HG02759 (cell line): Measurements from ENCODE around the gene OSBPL10.
"Not testable (repeated sequence)": the region's sequence is repeated elsewhere in the genome, so short reads cannot be mapped to it uniquely, and the experiment has no call there.

Source experiments
- ATAC-seq: cut with Tn5 transposase; IDR thresholded peaks from one replicate; pipeline ENCODE4 v1.9.1; 2021; ENCODE audit warnings: mild to moderate bottlenecking, moderate library complexity; ENCODE audit not compliant: unreplicated experiment

The OSBPL10 gene

DNA sequence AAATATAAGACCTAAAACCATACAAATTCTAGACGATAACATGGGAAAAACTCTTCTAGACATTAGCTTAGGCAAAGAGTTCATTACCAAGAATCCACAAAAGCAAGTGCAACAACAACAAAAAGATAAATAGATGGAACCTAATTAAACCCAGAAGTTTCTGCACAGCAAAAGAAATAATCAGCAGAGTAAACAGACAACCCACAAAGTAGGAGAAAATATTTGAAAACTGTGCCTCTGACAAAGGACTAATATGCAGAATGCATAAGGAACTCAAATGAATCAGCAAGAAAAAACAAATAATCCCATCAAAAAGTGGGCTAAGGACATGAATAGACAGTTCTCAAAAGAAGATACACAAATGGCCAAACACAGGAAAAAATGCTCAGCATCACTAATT lies 198.8 kb downstream of the OSBPL10 start:
- not testable (repeated sequence) for ATAC-seq

DNA sequence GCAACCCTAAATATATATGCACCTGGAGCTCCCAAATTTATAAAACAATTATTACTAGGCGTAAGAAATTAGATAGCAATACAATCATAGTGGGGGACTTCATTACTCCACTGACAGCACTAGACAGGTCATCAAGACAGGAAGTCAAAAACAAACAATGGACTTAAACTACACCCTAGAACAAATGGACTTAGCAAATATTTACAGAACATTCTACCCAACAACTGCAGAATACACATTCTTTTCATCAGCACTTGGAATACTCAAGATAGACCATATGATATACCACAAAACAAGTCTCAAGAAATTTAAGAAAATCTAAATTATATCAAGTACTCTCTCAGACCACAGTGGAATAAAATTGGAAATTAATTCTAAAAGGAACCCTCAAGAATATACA lies 201.5 kb downstream of the OSBPL10 start:
- ATAC-seq, result no peak

DNA sequence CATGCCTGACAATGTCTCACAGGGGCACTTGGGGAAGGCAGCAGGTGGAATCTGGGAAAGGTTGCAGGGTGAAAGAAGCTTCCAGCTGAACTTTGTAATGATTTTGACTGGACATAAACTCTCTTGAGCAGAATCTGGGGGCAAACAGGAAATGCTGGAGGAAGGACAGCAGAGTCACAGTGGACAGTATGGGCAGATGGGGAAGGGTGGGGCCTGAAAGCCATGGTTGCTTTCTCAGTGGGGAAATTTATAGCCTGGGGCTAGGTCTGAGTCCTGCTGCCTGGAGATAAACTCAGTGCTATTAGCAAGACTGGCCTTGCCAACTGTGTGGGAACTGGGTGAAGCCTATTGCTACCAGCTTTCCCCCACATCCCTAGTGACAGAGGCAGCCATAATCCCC lies 203.2 kb downstream of the OSBPL10 start:
- no peak for ATAC-seq

DNA sequence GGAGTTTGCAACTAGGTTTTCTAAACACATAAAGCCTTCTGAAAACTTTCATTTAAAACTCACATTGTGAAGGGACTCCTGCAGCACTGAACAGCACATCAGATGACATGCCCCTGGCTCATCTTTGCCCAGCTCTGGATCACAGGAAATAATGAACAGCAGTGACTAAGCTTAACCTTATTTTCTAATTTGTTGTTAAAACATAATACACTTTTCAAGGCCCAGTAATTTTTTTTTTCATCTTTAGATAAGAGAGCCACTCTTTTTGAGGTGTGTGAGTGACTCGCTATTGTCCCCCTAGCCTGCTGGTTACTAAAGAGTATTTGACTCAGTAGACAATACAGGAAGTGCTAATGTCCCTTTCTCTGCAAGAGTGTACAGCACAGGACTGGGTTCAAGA lies 204.0 kb downstream of the OSBPL10 start:
- ATAC-seq, result no peak

DNA sequence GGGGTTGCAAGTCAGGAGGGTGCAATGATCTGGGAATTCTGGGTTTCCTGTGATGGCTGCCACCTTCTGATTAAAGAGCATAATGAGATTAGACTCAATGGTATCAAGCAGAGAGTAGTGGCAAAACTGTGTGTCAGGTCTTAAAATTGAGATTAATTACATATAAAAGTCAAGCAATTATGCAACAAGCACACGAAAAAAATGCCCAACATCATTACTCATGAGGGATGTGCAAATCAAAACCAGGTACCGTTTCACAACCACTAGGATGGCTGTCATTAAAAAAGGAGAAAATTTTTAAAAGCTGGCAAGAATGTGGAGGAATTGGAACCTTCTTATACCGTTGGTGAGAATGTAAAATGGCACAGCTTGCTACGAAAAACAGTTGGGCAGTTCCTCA lies 205.0 kb downstream of the OSBPL10 start:
- no peak for ATAC-seq

DNA sequence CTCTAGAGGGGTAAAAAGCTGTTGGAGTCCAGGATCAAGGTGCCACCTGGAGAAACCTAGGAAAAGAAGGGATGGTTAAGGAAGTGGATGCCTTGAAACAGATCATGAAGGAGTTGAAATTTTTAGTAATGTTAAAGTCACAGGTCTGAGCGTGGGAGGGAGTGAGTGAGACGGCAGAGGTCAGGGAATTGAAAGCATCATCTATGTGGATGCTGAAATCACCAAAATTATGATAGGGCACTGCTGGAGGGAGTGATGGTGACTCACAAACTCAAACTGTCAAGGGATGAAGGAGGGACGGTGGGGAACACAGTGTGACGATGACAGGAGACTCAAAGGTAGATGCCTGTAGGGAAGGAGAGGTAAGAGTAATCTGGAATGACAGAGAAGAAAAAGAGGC lies 205.7 kb downstream of the OSBPL10 start:
- no peak for ATAC-seq

DNA sequence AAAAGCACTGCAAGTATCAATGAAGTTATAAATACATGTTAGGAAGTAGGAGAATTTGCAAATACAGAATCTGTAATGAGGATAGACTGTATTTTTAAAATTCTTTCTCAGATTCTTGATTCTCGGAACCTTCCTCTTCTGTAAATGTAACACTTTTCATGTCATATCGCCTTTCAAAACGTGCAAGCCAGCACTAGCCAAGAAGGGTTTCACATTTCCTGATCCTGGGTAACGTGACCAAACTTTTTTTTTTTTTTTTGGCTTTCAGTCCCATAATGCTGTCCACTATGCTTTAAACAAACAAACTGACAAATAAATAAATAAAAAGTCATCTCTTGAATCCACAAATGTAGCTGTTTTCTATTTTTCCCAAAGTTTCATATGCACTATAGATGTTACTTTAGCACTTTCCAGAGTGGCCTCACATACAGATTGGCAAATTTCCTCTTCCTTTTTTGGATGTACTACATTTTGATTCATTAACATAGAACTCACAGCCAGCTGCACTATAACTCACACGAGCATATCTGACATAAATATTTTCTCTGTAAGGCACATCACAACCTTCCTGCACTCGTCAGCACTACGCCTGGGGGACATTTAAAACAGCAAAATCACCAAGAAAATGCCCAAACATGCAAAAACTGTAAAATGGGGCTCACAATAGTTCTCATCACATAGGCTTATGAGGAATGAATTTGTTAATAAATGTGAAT lies 208.1 kb downstream of the OSBPL10 start:
- ATAC-seq, result no peak

DNA sequence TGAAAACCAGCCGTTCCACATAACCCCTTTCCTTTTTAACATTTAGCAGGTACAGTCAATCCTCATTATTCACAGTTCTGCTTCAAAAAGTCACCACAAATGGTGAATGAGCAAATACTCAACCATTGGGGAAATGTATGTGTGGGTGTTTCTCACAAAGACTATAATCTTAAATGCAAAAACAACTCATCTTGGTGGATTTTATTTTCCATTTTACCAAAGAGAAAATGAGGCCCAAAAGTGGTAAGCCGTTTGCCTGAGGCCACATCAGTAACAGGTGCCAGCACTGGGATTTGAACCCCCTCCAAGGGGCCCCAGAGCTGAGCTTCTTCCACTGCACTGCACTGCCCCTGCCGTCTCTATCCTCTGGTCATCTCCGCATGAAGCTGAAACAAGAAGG lies 208.8 kb downstream of the OSBPL10 start:
- ATAC-seq, result no peak

DNA sequence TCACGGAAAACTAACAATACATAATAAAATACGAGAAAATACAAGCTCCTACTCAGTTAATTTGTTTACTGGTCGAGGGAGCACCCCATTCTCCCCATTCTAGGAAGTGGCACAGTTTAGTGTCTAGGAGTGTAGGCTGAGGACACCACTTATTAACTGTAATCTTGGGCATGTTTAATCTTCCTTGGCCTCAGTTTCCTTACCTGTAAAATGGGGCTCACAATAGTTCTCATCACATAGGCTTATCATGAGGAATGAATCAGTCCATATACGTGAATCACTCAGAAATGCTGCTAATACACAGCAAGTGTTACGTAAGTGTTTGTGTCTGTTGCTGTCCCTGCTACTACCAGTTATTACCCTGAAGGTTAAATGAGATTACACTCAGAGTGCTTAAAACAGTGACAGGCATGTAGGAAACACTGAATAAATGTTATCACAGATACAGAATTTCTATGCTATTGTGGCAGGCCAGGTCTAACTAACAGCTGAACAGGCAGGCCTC lies 210.2 kb downstream of the OSBPL10 start:
- no peak for ATAC-seq

DNA sequence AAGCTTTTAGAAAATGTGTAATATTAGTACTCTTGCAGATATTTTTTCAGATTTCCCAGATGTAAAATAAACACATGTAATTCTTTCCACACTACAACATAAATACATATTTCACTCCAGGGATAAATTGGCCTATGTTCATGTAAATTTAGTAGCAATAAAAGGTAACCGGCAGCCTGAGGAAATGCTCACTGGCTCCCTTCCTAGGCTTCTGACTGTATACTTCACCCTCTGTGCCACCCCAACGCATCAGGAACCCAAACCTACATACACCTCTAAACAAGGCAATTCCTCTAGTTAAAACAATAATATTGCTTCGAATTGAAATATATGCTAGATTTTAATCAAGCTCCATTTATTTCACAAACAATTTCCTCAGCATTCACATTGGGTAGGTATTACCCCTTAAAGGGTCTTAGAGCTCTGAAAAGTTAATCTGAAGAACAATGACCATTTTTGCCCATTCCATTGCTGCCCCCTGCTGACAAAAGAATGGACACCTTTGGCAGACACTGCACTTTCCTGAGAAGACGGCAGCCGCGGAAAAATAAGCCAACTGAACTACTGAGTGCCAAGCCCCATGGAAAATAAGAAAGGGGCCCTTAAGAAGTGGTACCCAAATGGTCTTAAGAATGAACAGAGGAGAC lies 212.5 kb downstream of the OSBPL10 start:
- ATAC-seq, result no peak

DNA sequence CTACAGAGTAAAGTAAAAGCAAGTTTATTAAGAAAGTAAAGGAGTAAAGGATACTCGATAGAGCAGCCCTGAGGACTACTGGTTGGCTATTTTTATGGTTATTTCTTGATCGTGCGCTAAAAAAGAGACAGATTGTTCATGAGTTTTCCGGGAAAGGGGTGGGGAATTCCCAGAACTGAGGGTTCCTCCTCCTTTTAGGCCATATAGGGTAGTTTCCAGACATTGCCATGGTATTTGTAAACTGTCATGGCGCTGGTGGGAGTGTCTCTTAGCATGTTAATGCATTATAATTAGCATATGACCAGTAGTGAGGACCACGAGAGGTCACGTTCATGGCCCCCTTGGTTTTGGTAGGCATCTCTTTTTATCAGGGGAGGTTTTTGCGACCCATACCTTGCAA lies 213.1 kb downstream of the OSBPL10 start:
- no peak for ATAC-seq

DNA sequence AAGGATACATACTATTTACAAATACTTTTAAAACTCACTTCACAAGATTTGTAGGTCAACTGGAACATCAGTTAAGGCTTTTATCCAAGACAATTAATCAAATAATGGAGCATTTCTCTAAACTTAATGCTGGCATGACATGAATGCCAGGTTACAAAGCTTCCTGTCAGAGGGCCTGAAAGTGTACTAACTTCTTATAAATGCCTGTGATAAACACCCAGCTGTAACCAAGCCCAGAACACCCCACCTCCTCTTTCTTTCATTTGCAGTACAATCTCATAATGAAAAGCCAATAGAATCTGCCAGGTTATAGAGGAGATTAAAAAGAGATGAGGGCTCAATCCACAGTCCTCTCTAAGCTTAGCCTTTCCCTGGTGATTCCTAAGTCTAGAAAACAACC lies 214.4 kb downstream of the OSBPL10 start:
- ATAC-seq, result no peak

DNA sequence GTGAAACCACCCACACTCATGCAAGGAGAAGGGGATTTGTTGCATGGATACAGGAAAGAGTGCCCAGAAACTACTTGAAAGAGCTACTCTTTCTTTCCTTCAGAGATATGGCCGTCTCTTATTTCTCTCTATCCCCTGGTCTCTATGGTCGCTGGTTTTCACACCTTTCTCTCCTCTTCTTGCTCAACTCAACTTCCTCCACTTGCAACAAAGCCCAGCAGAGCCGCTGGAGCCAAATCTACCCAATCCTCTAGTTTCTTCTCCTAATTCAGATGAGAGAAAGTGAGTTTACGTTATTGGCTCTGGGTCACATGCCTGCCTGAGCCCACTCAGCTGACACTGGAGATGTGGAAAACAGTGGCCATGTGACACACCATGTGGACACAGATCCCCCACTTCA lies 215.2 kb downstream of the OSBPL10 start:
- no peak for ATAC-seq

DNA sequence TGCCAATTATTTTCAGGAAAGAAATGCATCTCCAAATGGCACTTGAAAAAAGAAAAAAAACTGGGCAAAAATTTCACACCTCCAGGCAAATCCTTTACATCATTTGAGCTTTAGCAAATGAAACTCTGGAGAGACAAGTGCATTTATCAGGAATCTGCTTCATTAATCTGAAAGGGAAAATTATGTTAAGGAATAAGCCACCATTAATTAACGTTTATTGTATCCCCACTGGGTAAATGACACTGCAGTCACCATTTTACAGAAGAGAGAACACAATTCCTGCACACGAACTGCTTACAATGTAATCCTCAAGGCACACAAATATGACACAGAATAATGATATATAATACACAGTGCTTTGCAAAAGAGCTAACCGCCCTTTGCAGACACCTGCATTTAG lies 217.3 kb downstream of the OSBPL10 start:
- no peak for ATAC-seq

DNA sequence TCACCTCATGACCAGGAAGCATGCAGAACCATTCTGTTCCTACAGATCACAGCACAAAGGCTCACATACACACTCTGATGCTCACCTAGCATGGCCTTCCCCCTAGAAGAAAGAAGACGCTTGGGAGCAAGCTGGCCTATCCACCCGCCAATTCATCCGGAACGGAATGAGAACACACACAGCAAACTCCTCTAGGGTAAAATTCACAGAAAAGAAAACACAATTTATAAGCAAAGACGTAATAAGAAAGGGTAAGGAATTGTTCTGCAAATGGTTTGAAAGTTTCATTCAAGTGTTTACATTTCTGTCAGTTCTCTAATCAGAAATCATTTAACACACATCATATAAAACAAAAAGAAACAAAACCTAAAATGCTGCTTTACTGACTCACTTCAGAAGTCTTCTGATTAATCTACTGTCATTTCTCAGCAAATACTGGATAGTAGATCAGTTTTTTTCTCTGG lies 218.1 kb downstream of the OSBPL10 start:
- no peak for ATAC-seq

DNA sequence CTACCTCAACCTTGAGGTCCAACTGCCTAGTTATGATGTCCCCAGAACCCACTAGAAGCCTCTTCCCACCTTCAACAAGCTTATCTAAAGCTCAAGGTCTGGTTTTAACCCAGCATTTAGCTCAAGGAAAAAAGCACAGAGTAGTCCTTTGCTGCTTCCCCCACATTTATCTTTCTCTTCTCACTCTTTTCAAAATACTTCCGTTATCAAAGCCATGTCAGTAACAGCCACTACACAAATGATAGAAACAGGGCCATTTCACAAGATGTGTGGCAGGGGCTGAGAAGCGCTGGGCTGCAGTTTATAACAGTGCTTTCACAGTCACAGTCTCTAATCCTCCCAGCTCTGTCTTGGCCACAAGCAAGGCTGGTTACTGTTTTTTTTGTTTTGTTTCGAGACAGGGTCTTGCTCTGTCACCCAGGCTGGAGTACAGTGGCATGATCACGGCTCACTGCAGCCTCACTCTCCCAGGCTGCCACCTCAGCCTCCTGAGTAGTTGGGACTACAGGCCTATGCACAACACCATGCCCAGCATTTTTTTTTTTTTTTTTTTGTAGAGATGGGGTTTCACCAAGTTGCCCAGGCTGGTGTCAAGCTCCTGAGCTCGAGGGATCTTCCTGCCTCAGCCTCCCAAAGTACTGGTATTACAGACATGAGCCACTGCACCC lies 218.8 kb downstream of the OSBPL10 start:
- no peak for ATAC-seq

DNA sequence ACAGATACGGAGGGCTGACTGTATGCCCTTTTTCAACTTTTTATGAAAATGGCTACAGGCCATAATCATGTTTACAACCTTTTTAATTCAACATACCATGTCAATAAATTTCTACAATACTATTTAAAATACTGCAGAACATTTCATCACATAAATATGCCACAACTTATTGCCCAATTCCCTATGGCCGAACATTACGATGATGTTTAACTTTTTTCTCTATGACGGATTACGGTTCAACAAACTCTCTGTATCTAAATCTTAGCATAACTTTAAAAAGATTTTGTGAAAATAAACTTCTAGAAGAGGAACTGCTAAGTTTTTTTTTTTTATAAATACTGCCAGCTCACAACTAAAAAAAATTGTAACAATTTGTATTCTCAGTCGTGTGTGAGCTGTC lies 220.4 kb downstream of the OSBPL10 start:
- ATAC-seq, result no peak

DNA sequence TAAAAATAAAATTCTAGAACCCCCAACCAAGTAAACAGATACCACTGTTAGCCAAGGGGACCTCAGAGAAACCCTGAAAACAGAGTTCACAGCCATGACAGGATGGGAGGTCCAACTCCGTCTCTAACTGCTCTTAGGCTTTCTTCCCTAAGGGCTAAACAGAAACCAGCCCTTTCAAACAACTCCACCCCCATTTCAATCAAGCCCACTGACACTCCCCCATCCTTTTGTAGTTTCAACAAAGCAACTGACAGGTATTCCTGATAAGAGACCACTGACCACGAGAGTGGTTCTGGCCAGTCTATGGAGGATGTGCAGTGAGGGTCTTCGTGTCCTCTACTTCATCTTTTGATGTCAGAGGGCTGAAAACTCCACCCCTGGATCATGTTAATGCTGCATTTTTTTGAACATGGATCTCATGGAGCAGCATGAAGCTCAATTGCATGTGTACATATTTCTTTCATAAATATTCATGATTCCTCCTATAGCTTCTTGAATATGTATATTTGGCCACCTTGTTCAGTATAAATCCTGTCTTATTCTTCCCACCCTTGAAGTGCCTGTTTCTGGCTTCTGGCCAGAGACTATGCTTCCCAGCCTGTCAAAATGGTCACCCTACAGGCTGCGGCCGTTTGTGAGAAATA lies 222.6 kb downstream of the OSBPL10 start:
- ATAC-seq, result no peak

DNA sequence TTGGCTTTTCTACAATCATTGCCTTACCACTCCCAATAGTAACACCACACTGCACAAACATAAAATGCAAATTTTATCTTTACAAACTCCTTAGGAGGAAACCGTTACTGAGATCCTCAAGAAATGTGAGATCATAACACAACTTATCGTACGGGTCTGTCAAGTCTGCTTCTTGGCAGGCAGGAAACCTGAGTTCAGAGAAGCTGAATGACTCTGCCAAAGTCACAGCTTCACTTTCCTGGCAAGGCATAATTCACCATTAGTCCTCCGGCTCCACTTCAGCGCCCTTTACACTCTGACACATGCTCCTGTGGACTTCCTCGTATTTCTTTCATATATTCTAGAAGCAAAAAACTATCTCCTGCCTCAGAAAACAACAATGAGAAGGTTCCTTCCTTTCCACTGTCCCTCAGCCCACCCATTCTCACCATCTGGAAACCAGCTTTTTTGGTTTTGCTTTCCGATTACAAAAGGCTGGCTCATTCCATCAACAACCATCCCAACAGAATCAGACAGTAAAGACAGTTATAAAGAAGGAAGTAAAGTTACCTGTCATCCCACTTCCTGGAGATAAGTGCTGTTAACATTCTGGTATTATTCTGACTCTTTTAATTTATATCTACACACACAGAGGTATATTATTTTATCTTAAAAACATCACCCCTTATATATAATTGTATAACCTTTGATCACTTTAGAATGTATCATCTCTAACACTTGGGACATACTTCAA lies 225.0 kb downstream of the OSBPL10 start:
- no peak for ATAC-seq

DNA sequence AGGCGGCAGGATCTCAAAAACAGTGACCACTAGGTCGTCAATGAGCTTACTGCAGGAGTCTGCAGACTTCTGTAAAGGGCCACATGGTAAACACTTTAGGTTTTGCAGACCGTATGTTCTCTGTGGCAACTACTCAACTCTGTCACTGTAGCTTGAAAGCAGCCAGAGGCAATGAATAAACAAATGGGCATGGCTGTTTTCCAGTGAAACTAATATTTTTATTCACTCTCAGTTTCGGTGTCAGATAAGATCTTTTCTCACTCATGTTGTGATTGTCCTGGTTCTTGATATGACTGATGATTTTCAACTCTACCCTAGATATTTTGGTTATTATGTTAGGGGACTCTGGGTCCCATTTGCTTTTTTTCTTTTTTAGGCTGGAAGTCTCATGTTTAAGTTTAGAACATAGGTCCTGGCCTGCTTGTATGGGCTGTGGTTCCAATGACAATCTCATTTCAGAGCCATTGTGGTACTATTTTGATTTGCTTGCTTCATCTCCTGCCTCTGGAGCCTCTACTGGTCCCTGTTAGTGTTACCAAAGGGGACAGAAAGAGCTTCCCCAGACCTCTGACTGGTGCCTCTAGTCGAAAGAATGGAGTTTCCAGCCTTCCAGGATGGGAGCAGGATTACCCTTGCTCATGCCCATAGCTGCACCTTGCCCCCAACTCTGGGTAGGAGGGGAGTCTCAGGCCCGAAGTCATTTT lies 226.3 kb downstream of the OSBPL10 start:
- peak; percentile 93 for ATAC-seq
